Fibroblast of pulmonary artery (primary cell): ENCODE results near the gene TRIM58.

Experiments
- DNase-seq: peaks from one replicate; pipeline ENCODE4 v3.0.0-alpha.2; 2010; ENCODE audit warnings: low read depth
- H3K4me3 ChIP-seq: replicated peaks from 2 replicates; pipeline ENCODE4 v1.5.1; 2011; ENCODE audit warnings: low read depth, mild to moderate bottlenecking, control low read depth, low read length, moderate library complexity
- CTCF ChIP-seq: IDR thresholded peaks from 2 replicates; pipeline ENCODE4 v1.5.1; 2011; ENCODE audit warnings: mild to moderate bottlenecking, control low read depth, low read length, inconsistent platforms; ENCODE audit errors: missing control alignments

TRIM58 gene

GRCh38 chr1:247833601-247834000, 23.4 kb upstream of the TRIM58 start:
- no peak overlapping the region for H3K4me3 ChIP-seq
- no peak for DNase-seq
- TF ChIP-seq CTCF, result no peak

- no peak for DNase-seq
- TF ChIP-seq CTCF, result no peak
- H3K4me3 ChIP-seq, result no peak overlapping the region
These were observed 16.2 kb upstream of the TRIM58 start for GRCh38 chr1:247840818-247841217.

- no peak for DNase-seq
- no peak within 1 kb of the TSS for H3K4me3 ChIP-seq
- TF ChIP-seq CTCF, result no peak
These were observed 15.2 kb upstream of the TRIM58 start, which contains the start of gene OR11L1 for GRCh38 chr1:247841796-247842195. TSS of gene OR11L1 (minus strand) at chr1:247841896. CDS start at chr1:247841896, 0 bp downstream.

GRCh38 chr1:247843411-247843810, 13.6 kb upstream of the TRIM58 start:
- TF ChIP-seq CTCF, result no peak
- DNase-seq, result no peak
- no peak overlapping the region for H3K4me3 ChIP-seq

GRCh38 chr1:247845011-247845692, 11.8 kb upstream of the TRIM58 start:
- no peak overlapping the region for H3K4me3 ChIP-seq
- TF ChIP-seq CTCF, result no peak
- DNase-seq, result no peak

- H3K4me3 ChIP-seq, result no peak overlapping the region
- no peak for TF ChIP-seq CTCF
- DNase-seq, result no peak
These were observed 11.3 kb upstream of the TRIM58 start for GRCh38 chr1:247845693-247846017.

- H3K4me3 ChIP-seq, result no peak overlapping the region
- no peak for TF ChIP-seq CTCF
- no peak for DNase-seq
These were observed 8.6 kb upstream of the TRIM58 start for GRCh38 chr1:247848346-247848745.
